SK-N-SH treated with all-trans-retinoic acid at 6 μM for 48 hours (cell line): ENCODE data around the gene OR52A1.

Experiments
- ARNTL ChIP-seq: fragments of 450-650 bp; formaldehyde crosslinking; IDR thresholded peaks from 2 replicates; pipeline ENCODE4 v1.5.0; 2020; ENCODE audit warnings: low read depth, mild to moderate bottlenecking, moderate library complexity, borderline replicate concordance
- SNAI2 ChIP-seq: fragments of 250-450 bp; sonication (Bioruptor Pico); IDR thresholded peaks from 2 replicates; pipeline ENCODE4 v1.5.0; 2020; ENCODE audit warnings: mild to moderate bottlenecking, moderate library complexity
- ZC3H10 ChIP-seq: fragments of 250-450 bp; sonication (Bioruptor Pico); IDR thresholded peaks from 2 replicates; pipeline ENCODE4 v1.5.1; 2021; ENCODE audit warnings: mild to moderate bottlenecking, moderate library complexity
- ZFP3 ChIP-seq: fragments of 250-450 bp; sonication (Bioruptor Pico); IDR thresholded peaks from 2 replicates; pipeline ENCODE4 v1.5.0; 2020; ENCODE audit warnings: mild to moderate bottlenecking, moderate library complexity
- ZNF70 ChIP-seq: fragments of 450-650 bp; formaldehyde crosslinking; IDR thresholded peaks from 2 replicates; pipeline ENCODE4 v1.5.0; 2020; ENCODE audit warnings: mild to moderate bottlenecking, moderate library complexity
- TF ChIP-seq, protein P1 (sequence below): fragments of 250-450 bp; sonication (Bioruptor Pico); IDR thresholded peaks from 2 replicates; pipeline ENCODE4 v1.5.1; 2020; ENCODE audit warnings: low read depth, mild to moderate bottlenecking, moderate library complexity
- TF ChIP-seq, protein P2 (sequence below): fragments of 250-450 bp; sonication (Bioruptor Pico); IDR thresholded peaks from 2 replicates; pipeline ENCODE4 v1.8.0; 2020; ENCODE audit warnings: mild to moderate bottlenecking, moderate library complexity, borderline replicate concordance

DNA sequence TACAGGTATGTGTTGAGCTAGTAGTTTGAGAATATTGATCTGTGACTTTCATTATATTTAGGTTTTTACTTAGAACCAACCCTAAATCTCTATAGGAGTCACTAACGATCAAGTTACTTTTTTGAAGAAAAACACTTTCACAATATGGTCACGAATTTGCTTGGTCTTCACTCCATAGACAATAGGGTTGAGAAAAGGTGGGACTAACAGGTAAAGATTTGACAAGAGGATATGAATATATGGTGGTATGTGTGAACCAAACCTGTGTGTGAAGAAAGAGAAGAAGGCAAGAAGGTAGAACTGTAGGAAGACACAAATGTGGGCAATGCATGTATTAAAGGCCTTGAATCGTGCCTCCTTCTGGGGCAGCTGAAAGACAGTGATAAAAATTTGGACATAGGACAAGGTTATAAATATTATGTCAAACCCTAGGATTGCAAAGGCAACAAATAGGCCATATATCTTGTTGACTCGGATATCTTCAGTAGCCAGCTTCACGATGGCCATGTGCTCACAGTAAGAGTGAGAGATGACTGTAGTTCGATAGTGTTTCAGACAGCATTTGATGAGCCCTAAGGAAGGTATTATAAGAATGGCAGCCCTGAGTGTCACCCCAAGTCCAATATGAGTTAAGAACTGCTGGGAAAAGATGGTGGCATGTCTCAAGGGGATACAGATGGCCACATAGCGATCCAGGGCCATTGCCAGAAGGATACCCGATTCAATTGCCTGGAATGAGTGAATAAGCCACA, 22.8 kb downstream of the OR52A1 start:
- no peak for TF ChIP-seq ZC3H10 (CRISPR knock-in tag)
- no peak for TF ChIP-seq ARNTL (CRISPR knock-in tag)
- no peak for TF ChIP-seq ZFP3 (CRISPR knock-in tag)
- TF ChIP-seq, protein P1, sequence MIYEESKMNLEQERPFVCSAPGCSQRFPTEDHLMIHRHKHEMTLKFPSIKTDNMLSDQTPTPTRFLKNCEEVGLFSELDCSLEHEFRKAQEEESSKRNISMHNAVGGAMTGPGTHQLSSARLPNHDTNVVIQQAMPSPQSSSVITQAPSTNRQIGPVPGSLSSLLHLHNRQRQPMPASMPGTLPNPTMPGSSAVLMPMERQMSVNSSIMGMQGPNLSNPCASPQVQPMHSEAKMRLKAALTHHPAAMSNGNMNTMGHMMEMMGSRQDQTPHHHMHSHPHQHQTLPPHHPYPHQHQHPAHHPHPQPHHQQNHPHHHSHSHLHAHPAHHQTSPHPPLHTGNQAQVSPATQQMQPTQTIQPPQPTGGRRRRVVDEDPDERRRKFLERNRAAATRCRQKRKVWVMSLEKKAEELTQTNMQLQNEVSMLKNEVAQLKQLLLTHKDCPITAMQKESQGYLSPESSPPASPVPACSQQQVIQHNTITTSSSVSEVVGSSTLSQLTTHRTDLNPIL (CRISPR knock-in tag) = no peak
- no peak for TF ChIP-seq SNAI2 (CRISPR knock-in tag)
- TF ChIP-seq ZNF70 (CRISPR knock-in tag) = no peak
- TF ChIP-seq, protein P2, sequence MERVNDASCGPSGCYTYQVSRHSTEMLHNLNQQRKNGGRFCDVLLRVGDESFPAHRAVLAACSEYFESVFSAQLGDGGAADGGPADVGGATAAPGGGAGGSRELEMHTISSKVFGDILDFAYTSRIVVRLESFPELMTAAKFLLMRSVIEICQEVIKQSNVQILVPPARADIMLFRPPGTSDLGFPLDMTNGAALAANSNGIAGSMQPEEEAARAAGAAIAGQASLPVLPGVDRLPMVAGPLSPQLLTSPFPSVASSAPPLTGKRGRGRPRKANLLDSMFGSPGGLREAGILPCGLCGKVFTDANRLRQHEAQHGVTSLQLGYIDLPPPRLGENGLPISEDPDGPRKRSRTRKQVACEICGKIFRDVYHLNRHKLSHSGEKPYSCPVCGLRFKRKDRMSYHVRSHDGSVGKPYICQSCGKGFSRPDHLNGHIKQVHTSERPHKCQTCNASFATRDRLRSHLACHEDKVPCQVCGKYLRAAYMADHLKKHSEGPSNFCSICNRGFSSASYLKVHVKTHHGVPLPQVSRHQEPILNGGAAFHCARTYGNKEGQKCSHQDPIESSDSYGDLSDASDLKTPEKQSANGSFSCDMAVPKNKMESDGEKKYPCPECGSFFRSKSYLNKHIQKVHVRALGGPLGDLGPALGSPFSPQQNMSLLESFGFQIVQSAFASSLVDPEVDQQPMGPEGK (CRISPR knock-in tag) = no peak
